A549 (cell line): ENCODE results near the gene TBX5. TPM values are rescaled to one million over a fixed set of nuclear protein-coding genes. Genes with fewer than 3 reads are reported as not detected.

ENCODE experiments used
- ATAC-seq, 2 experiments: fragments of 200-7000 bp in 1 of 2; fragments of >200 bp in 1 of 2; cut with Nextera tagmentation in 1 of 2; cut with Tn5 transposase in 1 of 2; 3 replicates each; pipeline versions ENCODE4 v1.8.0 to v1.9.1; 2018 to 2020; ENCODE audit warnings: mild to moderate bottlenecking in 1 of 2, moderate library complexity in 1 of 2
- CTCF ChIA-PET: fragments of 300-600 bp; sonication (Branson Sonifier 250); formaldehyde crosslinking; extraction: SDS; loops from one replicate; lab custom pipeline; 2021; ENCODE audit warnings: antibody characterized with exemption, inconsistent platforms; lab: Yijun Ruan, JAX
- POLR2A ChIA-PET: fragments of 350-600 bp; formaldehyde crosslinking; extraction: SDS; loops from one replicate; lab custom pipeline; 2021; ENCODE audit warnings: antibody characterized with exemption, inconsistent platforms; lab: Yijun Ruan, JAX
- DNase-seq, 2 experiments: peaks; one replicate each; pipeline versions ENCODE4 v3.0.0 to v3.0.0-alpha.2; 2011 to 2016; ENCODE audit warnings: low read depth in 1 of 2, low spot score in 1 of 2
- FAIRE-seq: peaks from 2 replicates; lab custom pipeline; 2011; peaks lifted over from hg19 to GRCh38; lab: Jason Lieb, UNC
- H3K27ac ChIP-seq, 2 experiments: fragments of >200 bp; sonication (Bioruptor Twin); formaldehyde crosslinking; 3 replicates each; pipeline ENCODE4 v1.5.1; 2016 to 2017
- H3K4me1 ChIP-seq: fragments of >200 bp; sonication (Bioruptor Twin); formaldehyde crosslinking; 3 replicates; pipeline ENCODE4 v1.6.1; 2016
- H3K4me2 ChIP-seq: fragments of >200 bp; sonication (Bioruptor Twin); formaldehyde crosslinking; 3 replicates; pipeline ENCODE4 v1.6.1; 2016
- H3K4me3 ChIP-seq: fragments of >200 bp; sonication (Bioruptor Twin); formaldehyde crosslinking; 3 replicates; pipeline ENCODE4 v1.5.1; 2016
- H3K9me3 ChIP-seq: fragments of >200 bp; sonication (Bioruptor Twin); formaldehyde crosslinking; 3 replicates; pipeline ENCODE4 v1.6.1; 2016
- CBX2 ChIP-seq: fragments of 200-600 bp; sonication (generic); IDR thresholded peaks from 2 replicates; pipeline ENCODE4 v1.6.1; 2016; ENCODE audit warnings: low read depth, mild to moderate bottlenecking, borderline replicate concordance
- CHD2 ChIP-seq: fragments of 150-350 bp; IDR thresholded peaks from 2 replicates; pipeline ENCODE4 v1.6.1; 2014; ENCODE audit warnings: low read length; ENCODE audit not compliant: partially characterized antibody
- EHF ChIP-seq: fragments of 250-450 bp; sonication (Bioruptor Pico); IDR thresholded peaks from 2 replicates; pipeline ENCODE4 v1.5.0; 2020; ENCODE audit warnings: mild to moderate bottlenecking
- EHMT2 ChIP-seq: fragments of 200-600 bp; sonication (generic); IDR thresholded peaks from 2 replicates; pipeline ENCODE4 v1.6.1; 2016; ENCODE audit warnings: antibody characterized with exemption, low read depth, mild to moderate bottlenecking, moderate library complexity
- FOSL2 ChIP-seq, 2 experiments: fragments of 450-650 bp in 1 of 2; fragments of >200 bp in 1 of 2; sonication (Bioruptor Twin) in 1 of 2; formaldehyde crosslinking; IDR thresholded peaks; 2 replicates each; pipeline versions ENCODE4 v1.5.0 to v1.6.1; 2016 to 2020; ENCODE audit warnings: mild to moderate bottlenecking in 1 of 2, moderate library complexity in 1 of 2
- JUNB ChIP-seq: fragments of >200 bp; sonication (Bioruptor Twin); formaldehyde crosslinking; IDR thresholded peaks from 2 replicates; pipeline ENCODE4 v1.6.1; 2016
- KDM1A ChIP-seq: fragments of 200-600 bp; sonication (generic); IDR thresholded peaks from 2 replicates; pipeline ENCODE4 v1.6.1; 2016; ENCODE audit warnings: low read depth, mild to moderate bottlenecking
- KDM5A ChIP-seq: fragments of 200-600 bp; sonication (generic); IDR thresholded peaks from 2 replicates; pipeline ENCODE4 v1.6.1; 2016; ENCODE audit warnings: antibody characterized with exemption, mild to moderate bottlenecking
- MYC ChIP-seq: IDR thresholded peaks from 2 replicates; pipeline ENCODE4 v1.6.1; 2012; ENCODE audit warnings: mild to moderate bottlenecking, inconsistent platforms, low read length, improper control_type of control experiment, borderline replicate concordance
- NR3C1 ChIP-seq: fragments of >200 bp; sonication (Bioruptor Twin); formaldehyde crosslinking; IDR thresholded peaks from 3 replicates; pipeline ENCODE4 v1.6.1; 2017
- POLR2AphosphoS2 ChIP-seq: conservative IDR thresholded peaks from 2 replicates; pipeline ENCODE4 v1.6.1; 2012; ENCODE audit warnings: low read length, improper control_type of control experiment, inconsistent platforms
- RARB ChIP-seq: fragments of 250-450 bp; sonication (Bioruptor Pico); IDR thresholded peaks from 2 replicates; pipeline ENCODE4 v1.8.0; 2021; ENCODE audit warnings: mild to moderate bottlenecking, moderate library complexity
- RFX5 ChIP-seq: fragments of 450-650 bp; IDR thresholded peaks from 2 replicates; pipeline ENCODE4 v1.7.1; 2014; ENCODE audit warnings: antibody characterized with exemption, mild to moderate bottlenecking, moderate library complexity
- SREBF2 ChIP-seq: fragments of 450-650 bp; IDR thresholded peaks from 2 replicates; pipeline ENCODE4 v1.6.1; 2014; ENCODE audit warnings: mild to moderate bottlenecking, moderate library complexity
- TFCP2L1 ChIP-seq: fragments of 250-450 bp; sonication (Bioruptor Pico); IDR thresholded peaks from 2 replicates; pipeline ENCODE4 v1.5.0; 2021; ENCODE audit warnings: mild to moderate bottlenecking
- ZC3H11A ChIP-seq: fragments of 450-650 bp; IDR thresholded peaks from 2 replicates; pipeline ENCODE4 v1.6.1; 2014; ENCODE audit warnings: antibody characterized with exemption, mild to moderate bottlenecking
- ZFP36 ChIP-seq: fragments of 450-650 bp; IDR thresholded peaks from 2 replicates; pipeline ENCODE4 v1.6.1; 2014; ENCODE audit warnings: borderline replicate concordance; ENCODE audit not compliant: partially characterized antibody
- WGBS: methylation state at CpG from one replicate; pipeline ENCODE4 v1.1.6; 2017; ENCODE audit errors: missing lambda C conversion rate; 5-methylcytosine and 5-hydroxymethylcytosine counted together
- polyA plus RNA-seq, 4 experiments: library from polyadenylated mRNA; depleted of rRNA in 3 of 4; stranded (reverse); fragments of >200 nt; fragmentation: RNase III in 1 of 4; extraction: RNeasy Plus Mini Kit Qiagen cat#74134 plus additional on column Dnase treatment in 1 of 4; gene quantifications; 2 replicates in 3 of 4; 3 replicates in 1 of 4; pipeline ENCODE4 v1.2.3, GENCODE V29; 2011 to 2017
- TF ChIP-seq, protein P1 (sequence below): fragments of 200-600 bp; sonication (generic); IDR thresholded peaks from 2 replicates; pipeline ENCODE4 v1.6.1; 2016; ENCODE audit warnings: antibody characterized with exemption, mild to moderate bottlenecking, moderate library complexity
- TF ChIP-seq, protein P2 (sequence below): fragments of >200 bp; sonication (Bioruptor Twin); formaldehyde crosslinking; IDR thresholded peaks from 3 replicates; pipeline ENCODE4 v1.5.1; 2016
- TF ChIP-seq, protein P3 (sequence below): fragments of 250-450 bp; sonication (Bioruptor Pico); IDR thresholded peaks from 2 replicates; pipeline ENCODE4 v1.5.0; 2021; ENCODE audit warnings: mild to moderate bottlenecking, moderate library complexity, borderline replicate concordance
- TF ChIP-seq, protein P4 (sequence below): IDR thresholded peaks from 2 replicates; pipeline ENCODE4 v1.6.1; 2012

The TBX5 gene
- polyA plus RNA-seq, 2 of the 4 experiments (the other 2 are of a cell fraction), result not detected

DNA sequence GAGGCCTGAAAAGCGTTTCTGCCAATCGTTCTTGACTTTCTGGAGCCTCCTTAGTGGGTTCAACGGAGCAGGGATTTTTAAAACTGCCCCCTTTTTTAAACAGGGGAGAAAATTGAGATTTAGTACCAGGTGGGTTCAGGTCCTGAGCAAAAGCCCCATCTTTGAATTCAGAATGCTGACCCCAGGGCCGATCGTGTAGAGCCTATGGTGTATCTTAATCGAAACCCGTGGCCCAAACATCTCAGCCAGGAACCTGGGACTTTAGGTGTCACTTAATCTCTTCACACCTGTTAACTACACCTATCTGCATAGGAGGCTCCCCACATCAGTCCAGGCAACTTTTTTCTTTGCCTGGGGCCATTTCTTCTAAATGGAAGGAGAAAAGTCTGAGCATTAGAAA, 6.4 kb upstream of the TBX5 start:
- DNase-seq (no peak), FAIRE-seq (no peak), ATAC-seq (no peak)
- ChIA-PET CTCF (no interaction called here), POLR2A (no interaction called here)
- Histone ChIP-seq H3K9me3 (no peaks in the 10 kb centered on the region), H3K4me2 (no peak overlapping the region), H3K27ac (no peak overlapping the region), H3K4me3 (no peak overlapping the region), H3K4me1 (no peaks in the 10 kb centered on the region)
- WGBS, result 20% methylated on average over 7 of the region's 7 CpGs
- TF ChIP-seq CHD2 (no peak), SREBF2 (no peak), POLR2AphosphoS2 (no peak), MYC (no peak), ZC3H11A (no peak), RFX5 (no peak), KDM1A (no peak)
- TF ChIP-seq, protein P1, sequence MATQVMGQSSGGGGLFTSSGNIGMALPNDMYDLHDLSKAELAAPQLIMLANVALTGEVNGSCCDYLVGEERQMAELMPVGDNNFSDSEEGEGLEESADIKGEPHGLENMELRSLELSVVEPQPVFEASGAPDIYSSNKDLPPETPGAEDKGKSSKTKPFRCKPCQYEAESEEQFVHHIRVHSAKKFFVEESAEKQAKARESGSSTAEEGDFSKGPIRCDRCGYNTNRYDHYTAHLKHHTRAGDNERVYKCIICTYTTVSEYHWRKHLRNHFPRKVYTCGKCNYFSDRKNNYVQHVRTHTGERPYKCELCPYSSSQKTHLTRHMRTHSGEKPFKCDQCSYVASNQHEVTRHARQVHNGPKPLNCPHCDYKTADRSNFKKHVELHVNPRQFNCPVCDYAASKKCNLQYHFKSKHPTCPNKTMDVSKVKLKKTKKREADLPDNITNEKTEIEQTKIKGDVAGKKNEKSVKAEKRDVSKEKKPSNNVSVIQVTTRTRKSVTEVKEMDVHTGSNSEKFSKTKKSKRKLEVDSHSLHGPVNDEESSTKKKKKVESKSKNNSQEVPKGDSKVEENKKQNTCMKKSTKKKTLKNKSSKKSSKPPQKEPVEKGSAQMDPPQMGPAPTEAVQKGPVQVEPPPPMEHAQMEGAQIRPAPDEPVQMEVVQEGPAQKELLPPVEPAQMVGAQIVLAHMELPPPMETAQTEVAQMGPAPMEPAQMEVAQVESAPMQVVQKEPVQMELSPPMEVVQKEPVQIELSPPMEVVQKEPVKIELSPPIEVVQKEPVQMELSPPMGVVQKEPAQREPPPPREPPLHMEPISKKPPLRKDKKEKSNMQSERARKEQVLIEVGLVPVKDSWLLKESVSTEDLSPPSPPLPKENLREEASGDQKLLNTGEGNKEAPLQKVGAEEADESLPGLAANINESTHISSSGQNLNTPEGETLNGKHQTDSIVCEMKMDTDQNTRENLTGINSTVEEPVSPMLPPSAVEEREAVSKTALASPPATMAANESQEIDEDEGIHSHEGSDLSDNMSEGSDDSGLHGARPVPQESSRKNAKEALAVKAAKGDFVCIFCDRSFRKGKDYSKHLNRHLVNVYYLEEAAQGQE, result no peak
- TF ChIP-seq, protein P2, sequence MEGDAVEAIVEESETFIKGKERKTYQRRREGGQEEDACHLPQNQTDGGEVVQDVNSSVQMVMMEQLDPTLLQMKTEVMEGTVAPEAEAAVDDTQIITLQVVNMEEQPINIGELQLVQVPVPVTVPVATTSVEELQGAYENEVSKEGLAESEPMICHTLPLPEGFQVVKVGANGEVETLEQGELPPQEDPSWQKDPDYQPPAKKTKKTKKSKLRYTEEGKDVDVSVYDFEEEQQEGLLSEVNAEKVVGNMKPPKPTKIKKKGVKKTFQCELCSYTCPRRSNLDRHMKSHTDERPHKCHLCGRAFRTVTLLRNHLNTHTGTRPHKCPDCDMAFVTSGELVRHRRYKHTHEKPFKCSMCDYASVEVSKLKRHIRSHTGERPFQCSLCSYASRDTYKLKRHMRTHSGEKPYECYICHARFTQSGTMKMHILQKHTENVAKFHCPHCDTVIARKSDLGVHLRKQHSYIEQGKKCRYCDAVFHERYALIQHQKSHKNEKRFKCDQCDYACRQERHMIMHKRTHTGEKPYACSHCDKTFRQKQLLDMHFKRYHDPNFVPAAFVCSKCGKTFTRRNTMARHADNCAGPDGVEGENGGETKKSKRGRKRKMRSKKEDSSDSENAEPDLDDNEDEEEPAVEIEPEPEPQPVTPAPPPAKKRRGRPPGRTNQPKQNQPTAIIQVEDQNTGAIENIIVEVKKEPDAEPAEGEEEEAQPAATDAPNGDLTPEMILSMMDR, result no peak
- TF ChIP-seq, protein P3, sequence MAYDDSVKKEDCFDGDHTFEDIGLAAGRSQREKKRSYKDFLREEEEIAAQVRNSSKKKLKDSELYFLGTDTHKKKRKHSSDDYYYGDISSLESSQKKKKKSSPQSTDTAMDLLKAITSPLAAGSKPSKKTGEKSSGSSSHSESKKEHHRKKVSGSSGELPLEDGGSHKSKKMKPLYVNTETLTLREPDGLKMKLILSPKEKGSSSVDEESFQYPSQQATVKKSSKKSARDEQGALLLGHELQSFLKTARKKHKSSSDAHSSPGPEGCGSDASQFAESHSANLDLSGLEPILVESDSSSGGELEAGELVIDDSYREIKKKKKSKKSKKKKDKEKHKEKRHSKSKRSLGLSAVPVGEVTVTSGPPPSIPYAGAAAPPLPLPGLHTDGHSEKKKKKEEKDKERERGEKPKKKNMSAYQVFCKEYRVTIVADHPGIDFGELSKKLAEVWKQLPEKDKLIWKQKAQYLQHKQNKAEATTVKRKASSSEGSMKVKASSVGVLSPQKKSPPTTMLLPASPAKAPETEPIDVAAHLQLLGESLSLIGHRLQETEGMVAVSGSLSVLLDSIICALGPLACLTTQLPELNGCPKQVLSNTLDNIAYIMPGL (CRISPR knock-in tag), result no peak

DNA sequence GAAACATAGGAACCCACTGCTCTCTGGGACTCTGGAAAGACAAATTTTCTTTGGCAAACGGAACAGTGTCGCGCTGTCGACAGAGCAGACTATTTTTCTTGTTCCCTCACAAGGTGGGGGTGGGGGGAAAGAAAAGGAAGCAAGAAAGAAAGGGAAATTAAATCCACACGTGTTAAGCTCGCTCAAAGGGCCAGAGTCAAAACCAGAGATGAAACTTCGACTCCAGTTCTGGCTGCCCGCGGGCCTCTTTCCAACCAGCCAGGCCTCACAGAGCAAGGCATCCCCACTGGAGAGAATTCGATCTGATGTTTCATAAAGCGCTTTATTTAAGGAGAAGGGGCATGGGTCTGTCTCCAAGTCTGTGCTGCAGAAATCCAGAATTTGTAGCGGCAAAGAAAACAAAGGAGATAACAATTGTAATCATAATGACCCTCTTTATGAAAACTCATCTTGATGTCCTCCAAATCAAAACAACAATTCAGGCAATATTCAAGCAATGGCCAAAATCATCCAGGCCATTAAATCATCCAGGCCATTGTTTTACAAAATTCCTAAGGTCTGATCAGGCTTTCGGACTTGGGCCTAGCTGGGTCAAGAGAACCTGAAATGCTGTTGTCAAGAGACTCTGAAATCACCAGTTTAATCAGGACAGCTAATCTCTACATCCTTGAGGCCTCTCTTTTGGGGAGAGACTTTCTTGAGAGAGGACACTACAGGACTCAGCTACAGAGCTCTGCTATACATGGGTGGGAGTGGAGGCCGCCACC, 5.3 kb upstream of the TBX5 start:
- H3K4me1 ChIP-seq, result no peaks in the 10 kb centered on the region
- H3K9me3 ChIP-seq, result no peaks in the 10 kb centered on the region
- no peak overlapping the region for H3K27ac ChIP-seq
- ChIA-PET CTCF (no interaction called here), POLR2A (no interaction called here)
- H3K4me3 ChIP-seq, result no peak overlapping the region
- FAIRE-seq (no peak), DNase-seq (no peak), ATAC-seq (no peak)
- 49% methylated on average over 14 of the region's 14 CpGs for WGBS
- no peak overlapping the region for H3K4me2 ChIP-seq
- no peak for TF ChIP-seq RFX5
- no peak for TF ChIP-seq EHF (CRISPR knock-in tag)
- TF ChIP-seq, protein P1, result no peak
- no peak for TF ChIP-seq POLR2AphosphoS2
- TF ChIP-seq ZFP36, result no peak
- TF ChIP-seq EHMT2, result no peak
- TF ChIP-seq ZC3H11A, result no peak
- TF ChIP-seq, protein P4, sequence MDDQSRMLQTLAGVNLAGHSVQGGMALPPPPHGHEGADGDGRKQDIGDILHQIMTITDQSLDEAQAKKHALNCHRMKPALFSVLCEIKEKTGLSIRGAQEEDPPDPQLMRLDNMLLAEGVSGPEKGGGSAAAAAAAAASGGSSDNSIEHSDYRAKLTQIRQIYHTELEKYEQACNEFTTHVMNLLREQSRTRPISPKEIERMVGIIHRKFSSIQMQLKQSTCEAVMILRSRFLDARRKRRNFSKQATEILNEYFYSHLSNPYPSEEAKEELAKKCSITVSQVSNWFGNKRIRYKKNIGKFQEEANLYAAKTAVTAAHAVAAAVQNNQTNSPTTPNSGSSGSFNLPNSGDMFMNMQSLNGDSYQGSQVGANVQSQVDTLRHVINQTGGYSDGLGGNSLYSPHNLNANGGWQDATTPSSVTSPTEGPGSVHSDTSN, result no peak
- TF ChIP-seq NR3C1, result no peak
- TF ChIP-seq CBX2, result no peak
- no peak for TF ChIP-seq MYC
- TF ChIP-seq JUNB, result no peak
- no peak for TF ChIP-seq RARB
- no peak for TF ChIP-seq TFCP2L1
- TF ChIP-seq KDM5A, result no peak
- TF ChIP-seq FOSL2 (IDR thresholded peaks at IDR 0.05), result no peak
- TF ChIP-seq FOSL2 (CRISPR knock-in tag; IDR thresholded peaks at IDR 0.05), result no peak
